Measurements from ENCODE around the gene CALN1.

Gene CALN1

GRCh38 chr7:72335561-72336381 lies 76.4 kb downstream of the CALN1 start:
- no peak overlapping the region for H3K4me3 ChIP-seq (ENCODE audit: insufficient read depth, low read depth, low read length, poor library complexity, severe bottlenecking)
- no peak overlapping the region for H3K27ac ChIP-seq (ENCODE audit: insufficient read depth, low read length, poor library complexity, severe bottlenecking)
- H3K4me1 ChIP-seq (ENCODE audit: control insufficient read depth, insufficient read depth, low read length, poor library complexity, severe bottlenecking), result no peaks in the 10 kb centered on the region
- peaks cover 9% of the 10 kb centered on the region for H3K27me3 ChIP-seq (replicated peaks; ENCODE audit: control insufficient read depth, insufficient read depth, low read length, poor library complexity, severe bottlenecking)
- no peaks in the 10 kb centered on the region for H3K9me3 ChIP-seq (ENCODE audit: control insufficient read depth, low read length)
- no peaks in the 10 kb centered on the region for H3K36me3 ChIP-seq (ENCODE audit: control insufficient read depth, insufficient read depth, low read length)
- DNase-seq, result no peak

- H3K36me3 ChIP-seq (ENCODE audit: control insufficient read depth, insufficient read depth, low read length), result no peaks in the 10 kb centered on the region
- H3K27ac ChIP-seq (ENCODE audit: insufficient read depth, low read length, poor library complexity, severe bottlenecking), result no peak overlapping the region
- H3K27me3 ChIP-seq (replicated peaks; ENCODE audit: control insufficient read depth, insufficient read depth, low read length, poor library complexity, severe bottlenecking), result peaks cover 9% of the 10 kb centered on the region
- no peak for DNase-seq
- no peak overlapping the region for H3K4me3 ChIP-seq (ENCODE audit: insufficient read depth, low read depth, low read length, poor library complexity, severe bottlenecking)
- H3K4me1 ChIP-seq (ENCODE audit: control insufficient read depth, insufficient read depth, low read length, poor library complexity, severe bottlenecking), result no peaks in the 10 kb centered on the region
- no peaks in the 10 kb centered on the region for H3K9me3 ChIP-seq (ENCODE audit: control insufficient read depth, low read length)
These were observed 77.4 kb downstream of the CALN1 start for GRCh38 chr7:72334698-72335097.

GRCh38 chr7:72334066-72334465 lies 78.1 kb downstream of the CALN1 start:
- H3K4me1 ChIP-seq (ENCODE audit: control insufficient read depth, insufficient read depth, low read length, poor library complexity, severe bottlenecking), result no peaks in the 10 kb centered on the region
- H3K4me3 ChIP-seq (ENCODE audit: insufficient read depth, low read depth, low read length, poor library complexity, severe bottlenecking), result no peak overlapping the region
- peaks cover 9% of the 10 kb centered on the region for H3K27me3 ChIP-seq (replicated peaks; ENCODE audit: control insufficient read depth, insufficient read depth, low read length, poor library complexity, severe bottlenecking)
- DNase-seq, result no peak
- H3K9me3 ChIP-seq (ENCODE audit: control insufficient read depth, low read length), result no peaks in the 10 kb centered on the region
- no peaks in the 10 kb centered on the region for H3K36me3 ChIP-seq (ENCODE audit: control insufficient read depth, insufficient read depth, low read length)
- no peak overlapping the region for H3K27ac ChIP-seq (ENCODE audit: insufficient read depth, low read length, poor library complexity, severe bottlenecking)

GRCh38 chr7:72326811-72327210 lies 85.3 kb downstream of the CALN1 start:
- no peaks in the 10 kb centered on the region for H3K9me3 ChIP-seq (ENCODE audit: control insufficient read depth, low read length)
- DNase-seq, result no peak
- H3K4me1 ChIP-seq (ENCODE audit: control insufficient read depth, insufficient read depth, low read length, poor library complexity, severe bottlenecking), result no peaks in the 10 kb centered on the region
- H3K4me3 ChIP-seq (ENCODE audit: insufficient read depth, low read depth, low read length, poor library complexity, severe bottlenecking), result no peak overlapping the region
- H3K36me3 ChIP-seq (ENCODE audit: control insufficient read depth, insufficient read depth, low read length), result no peaks in the 10 kb centered on the region
- H3K27ac ChIP-seq (ENCODE audit: insufficient read depth, low read length, poor library complexity, severe bottlenecking), result no peak overlapping the region
- H3K27me3 ChIP-seq (replicated peaks; ENCODE audit: control insufficient read depth, insufficient read depth, low read length, poor library complexity, severe bottlenecking), result no peaks in the 10 kb centered on the region

GRCh38 chr7:72326365-72326764 lies 85.8 kb downstream of the CALN1 start:
- Histone ChIP-seq H3K4me1 (ENCODE audit: control insufficient read depth, insufficient read depth, low read length, poor library complexity, severe bottlenecking) (no peaks in the 10 kb centered on the region), H3K4me3 (ENCODE audit: insufficient read depth, low read depth, low read length, poor library complexity, severe bottlenecking) (no peak overlapping the region), H3K27me3 (replicated peaks; ENCODE audit: control insufficient read depth, insufficient read depth, low read length, poor library complexity, severe bottlenecking) (no peaks in the 10 kb centered on the region), H3K27ac (ENCODE audit: insufficient read depth, low read length, poor library complexity, severe bottlenecking) (no peak overlapping the region), H3K36me3 (ENCODE audit: control insufficient read depth, insufficient read depth, low read length) (no peaks in the 10 kb centered on the region), H3K9me3 (ENCODE audit: control insufficient read depth, low read length) (no peaks in the 10 kb centered on the region)
- no peak for DNase-seq

- no peak overlapping the region for H3K4me3 ChIP-seq (ENCODE audit: insufficient read depth, low read depth, low read length, poor library complexity, severe bottlenecking)
- no peak for DNase-seq
- H3K9me3 ChIP-seq (ENCODE audit: control insufficient read depth, low read length), result no peaks in the 10 kb centered on the region
- H3K27ac ChIP-seq (ENCODE audit: insufficient read depth, low read length, poor library complexity, severe bottlenecking), result no peak overlapping the region
- H3K27me3 ChIP-seq (replicated peaks; ENCODE audit: control insufficient read depth, insufficient read depth, low read length, poor library complexity, severe bottlenecking), result no peaks in the 10 kb centered on the region
- H3K36me3 ChIP-seq (ENCODE audit: control insufficient read depth, insufficient read depth, low read length), result no peaks in the 10 kb centered on the region
- H3K4me1 ChIP-seq (ENCODE audit: control insufficient read depth, insufficient read depth, low read length, poor library complexity, severe bottlenecking), result no peaks in the 10 kb centered on the region
These were observed 86.6 kb downstream of the CALN1 start for GRCh38 chr7:72325561-72325960.

GRCh38 chr7:72321637-72322036 lies 90.5 kb downstream of the CALN1 start:
- Histone ChIP-seq H3K27ac (ENCODE audit: insufficient read depth, low read length, poor library complexity, severe bottlenecking) (no peak overlapping the region), H3K9me3 (ENCODE audit: control insufficient read depth, low read length) (peaks cover 5% of the 10 kb centered on the region), H3K4me3 (ENCODE audit: insufficient read depth, low read depth, low read length, poor library complexity, severe bottlenecking) (no peak overlapping the region), H3K36me3 (ENCODE audit: control insufficient read depth, insufficient read depth, low read length) (no peaks in the 10 kb centered on the region), H3K4me1 (ENCODE audit: control insufficient read depth, insufficient read depth, low read length, poor library complexity, severe bottlenecking) (no peaks in the 10 kb centered on the region), H3K27me3 (replicated peaks; ENCODE audit: control insufficient read depth, insufficient read depth, low read length, poor library complexity, severe bottlenecking) (no peaks in the 10 kb centered on the region)
- DNase-seq, result no peak

- DNase-seq, result no peak
- no peaks in the 10 kb centered on the region for H3K36me3 ChIP-seq (ENCODE audit: control insufficient read depth, insufficient read depth, low read length)
These were observed 91.1 kb downstream of the CALN1 start for GRCh38 chr7:72321081-72321480.

GRCh38 chr7:72317341-72317740 lies 94.8 kb downstream of the CALN1 start:
- Histone ChIP-seq H3K4me1 (ENCODE audit: control insufficient read depth, insufficient read depth, low read length, poor library complexity, severe bottlenecking) (no peaks in the 10 kb centered on the region), H3K9me3 (ENCODE audit: control insufficient read depth, low read length) (peaks cover 5% of the 10 kb centered on the region), H3K36me3 (ENCODE audit: control insufficient read depth, insufficient read depth, low read length) (no peaks in the 10 kb centered on the region), H3K4me3 (ENCODE audit: insufficient read depth, low read depth, low read length, poor library complexity, severe bottlenecking) (no peak overlapping the region), H3K27ac (ENCODE audit: insufficient read depth, low read length, poor library complexity, severe bottlenecking) (no peak overlapping the region), H3K27me3 (replicated peaks; ENCODE audit: control insufficient read depth, insufficient read depth, low read length, poor library complexity, severe bottlenecking) (no peaks in the 10 kb centered on the region)
- DNase-seq, result no peak

More at GRCh38 chr7:72321081-72321480, 91.1 kb downstream of the CALN1 start:
- no peak overlapping the region for H3K4me3 ChIP-seq (ENCODE audit: insufficient read depth, low read depth, low read length, poor library complexity, severe bottlenecking)
- H3K9me3 ChIP-seq (ENCODE audit: control insufficient read depth, low read length), result peaks cover 5% of the 10 kb centered on the region
- H3K27me3 ChIP-seq (replicated peaks; ENCODE audit: control insufficient read depth, insufficient read depth, low read length, poor library complexity, severe bottlenecking), result no peaks in the 10 kb centered on the region
- no peak overlapping the region for H3K27ac ChIP-seq (ENCODE audit: insufficient read depth, low read length, poor library complexity, severe bottlenecking)
- no peaks in the 10 kb centered on the region for H3K4me1 ChIP-seq (ENCODE audit: control insufficient read depth, insufficient read depth, low read length, poor library complexity, severe bottlenecking)

GRCh38 chr7:72316148-72316547 lies 96.0 kb downstream of the CALN1 start:
- Histone ChIP-seq H3K27me3 (replicated peaks; ENCODE audit: control insufficient read depth, insufficient read depth, low read length, poor library complexity, severe bottlenecking) (no peaks in the 10 kb centered on the region), H3K4me3 (ENCODE audit: insufficient read depth, low read depth, low read length, poor library complexity, severe bottlenecking) (no peak overlapping the region), H3K9me3 (ENCODE audit: control insufficient read depth, low read length) (peaks cover 5% of the 10 kb centered on the region), H3K36me3 (ENCODE audit: control insufficient read depth, insufficient read depth, low read length) (no peaks in the 10 kb centered on the region), H3K27ac (ENCODE audit: insufficient read depth, low read length, poor library complexity, severe bottlenecking) (no peak overlapping the region), H3K4me1 (ENCODE audit: control insufficient read depth, insufficient read depth, low read length, poor library complexity, severe bottlenecking) (no peaks in the 10 kb centered on the region)
- no peak for DNase-seq
